Natural killer cell (primary cell): Measurements from ENCODE around the gene CTNNA3. TPM values are rescaled to one million over a fixed set of nuclear protein-coding genes. Genes with fewer than 3 reads are reported as not detected.

Experiments
- ATAC-seq, 3 donors: fragments of 150-1000 bp in 2 of 3; fragments of 200-7000 bp in 1 of 3; cut with Tn5 transposase; 1 replicate in 1 of 3; 2 replicates in 2 of 3; pipeline ENCODE4 v1.10.0; 2021; ENCODE audit warnings: mild to moderate bottlenecking in 2 of 3, moderate library complexity in 2 of 3
- DNase-seq, 2 donors: peaks; one replicate each; pipeline versions ENCODE4 v3.0.0 to v3.0.0-alpha.2; 2013 to 2021; ENCODE audit warnings: mixed read lengths in 1 of 2
- H3K27ac ChIP-seq: one replicate; pipeline ENCODE4 v1.5.1; 2013; ENCODE audit warnings: mild to moderate bottlenecking, low read length
- H3K27me3 ChIP-seq: one replicate; pipeline ENCODE4 v1.6.1; 2013; ENCODE audit warnings: low read length; ENCODE audit not compliant: control insufficient read depth, insufficient read depth
- H3K36me3 ChIP-seq: one replicate; pipeline ENCODE4 v1.6.1; 2013; ENCODE audit warnings: low read length; ENCODE audit not compliant: control insufficient read depth, insufficient read depth
- H3K4me1 ChIP-seq: one replicate; pipeline ENCODE4 v1.6.1; 2013; ENCODE audit warnings: low read length; ENCODE audit not compliant: control insufficient read depth, insufficient read depth
- H3K4me3 ChIP-seq: one replicate; pipeline ENCODE4 v1.5.1; 2013; ENCODE audit warnings: low read length
- H3K9me3 ChIP-seq: one replicate; pipeline ENCODE4 v1.6.1; 2013; ENCODE audit warnings: low read length; ENCODE audit not compliant: control insufficient read depth, insufficient read depth
- H3K27ac Mint-ChIP-seq, 2 donors: one replicate each; pipeline ENCODE4 v1.8.0; 2022; ENCODE audit warnings: mild to moderate bottlenecking in 2 of 2, mixed read lengths in 2 of 2, moderate library complexity in 1 of 2
- H3K27me3 Mint-ChIP-seq, 2 donors: one replicate each; pipeline ENCODE4 v1.8.0; 2022; ENCODE audit warnings: low read depth in 2 of 2, mixed read lengths in 2 of 2
- H3K36me3 Mint-ChIP-seq: one replicate; pipeline ENCODE4 v1.8.0; 2022; ENCODE audit warnings: mixed read lengths
- H3K4me1 Mint-ChIP-seq, 2 donors: one replicate each; pipeline ENCODE4 v1.8.0; 2022; ENCODE audit warnings: mixed read lengths in 2 of 2
- H3K4me3 Mint-ChIP-seq: one replicate; pipeline ENCODE4 v1.8.0; 2022; ENCODE audit warnings: mild to moderate bottlenecking, moderate library complexity, mixed read lengths
- H3K9me3 Mint-ChIP-seq, 2 donors: one replicate each; pipeline ENCODE4 v1.8.0; 2022; ENCODE audit warnings: mixed read lengths in 2 of 2
- WGBS: methylation state at CpG from one replicate; pipeline ENCODE4 v1.1.7; 2013; ENCODE audit warnings: missing lambda C conversion rate; ENCODE audit not compliant: insufficient coverage; 5-methylcytosine and 5-hydroxymethylcytosine counted together
- intact Hi-C: fragments of 100-400 bp; cut with micrococcal nuclease; formaldehyde crosslinking; loops from one replicate; pipeline ENCODE4 v1.14.2; 2022
- total RNA-seq, 4 donors: library from RNA; stranded (reverse); fragments of 120-200 nt in 1 of 4; gene quantifications; one replicate each; pipeline versions ENCODE4 v1.2.3 to v1.2.4, GENCODE V29; 2013 to 2022
- TF ChIP-seq, protein P1 (sequence below): fragments of 200-600 bp; IDR thresholded peaks from one replicate; pipeline ENCODE4 v1.8.0; 2022; ENCODE audit warnings: antibody characterized with exemption

Gene CTNNA3
- total RNA-seq, 3 donors from 2014 or later (not counting 1 experiment from before 2014, with no cell fraction given), result not detected

DNA sequence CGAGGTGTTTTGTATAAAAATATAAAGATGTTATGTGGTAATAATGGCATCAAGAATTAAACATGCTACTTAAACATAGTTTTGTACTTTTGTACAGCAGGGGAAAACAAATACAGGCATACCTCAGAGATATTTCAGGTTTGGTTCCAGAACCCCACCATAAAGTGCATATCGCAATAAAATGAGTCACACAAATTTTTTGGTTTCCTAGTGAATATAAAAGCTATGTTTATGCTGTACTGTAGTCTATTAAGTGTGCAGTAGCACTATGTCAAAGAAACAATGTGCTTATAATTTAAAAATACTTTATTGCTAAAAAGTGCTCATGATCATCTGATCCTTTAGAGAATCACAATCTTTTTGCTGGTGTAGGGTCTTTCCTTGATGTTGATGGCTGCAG is 752.4 kb downstream of the CTNNA3 start:
- ATAC-seq (no peak), DNase-seq (no peak)
- Mint-ChIP-seq H3K9me3 (peaks cover 12 to 13% of the 10 kb centered on the region in 2 donors), H3K27ac (no peak overlapping the region), H3K4me1 (no peaks in the 10 kb centered on the region), H3K27me3 (no peaks in the 10 kb centered on the region), H3K4me3 (no peak overlapping the region), H3K36me3 (no peaks in the 10 kb centered on the region)
- TF ChIP-seq, protein P1, sequence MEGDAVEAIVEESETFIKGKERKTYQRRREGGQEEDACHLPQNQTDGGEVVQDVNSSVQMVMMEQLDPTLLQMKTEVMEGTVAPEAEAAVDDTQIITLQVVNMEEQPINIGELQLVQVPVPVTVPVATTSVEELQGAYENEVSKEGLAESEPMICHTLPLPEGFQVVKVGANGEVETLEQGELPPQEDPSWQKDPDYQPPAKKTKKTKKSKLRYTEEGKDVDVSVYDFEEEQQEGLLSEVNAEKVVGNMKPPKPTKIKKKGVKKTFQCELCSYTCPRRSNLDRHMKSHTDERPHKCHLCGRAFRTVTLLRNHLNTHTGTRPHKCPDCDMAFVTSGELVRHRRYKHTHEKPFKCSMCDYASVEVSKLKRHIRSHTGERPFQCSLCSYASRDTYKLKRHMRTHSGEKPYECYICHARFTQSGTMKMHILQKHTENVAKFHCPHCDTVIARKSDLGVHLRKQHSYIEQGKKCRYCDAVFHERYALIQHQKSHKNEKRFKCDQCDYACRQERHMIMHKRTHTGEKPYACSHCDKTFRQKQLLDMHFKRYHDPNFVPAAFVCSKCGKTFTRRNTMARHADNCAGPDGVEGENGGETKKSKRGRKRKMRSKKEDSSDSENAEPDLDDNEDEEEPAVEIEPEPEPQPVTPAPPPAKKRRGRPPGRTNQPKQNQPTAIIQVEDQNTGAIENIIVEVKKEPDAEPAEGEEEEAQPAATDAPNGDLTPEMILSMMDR, result no peak
- H3K27me3 ChIP-seq, result no peaks in the 10 kb centered on the region
- no peak overlapping the region for H3K27ac ChIP-seq
- no peaks in the 10 kb centered on the region for H3K4me1 ChIP-seq
- peaks cover 2% of the 10 kb centered on the region for H3K9me3 ChIP-seq
- intact Hi-C loops, result no loop called here
- 60% methylated on average over 1 of the region's 2 CpGs for WGBS
- no peaks in the 10 kb centered on the region for H3K36me3 ChIP-seq
- no peak overlapping the region for H3K4me3 ChIP-seq

DNA sequence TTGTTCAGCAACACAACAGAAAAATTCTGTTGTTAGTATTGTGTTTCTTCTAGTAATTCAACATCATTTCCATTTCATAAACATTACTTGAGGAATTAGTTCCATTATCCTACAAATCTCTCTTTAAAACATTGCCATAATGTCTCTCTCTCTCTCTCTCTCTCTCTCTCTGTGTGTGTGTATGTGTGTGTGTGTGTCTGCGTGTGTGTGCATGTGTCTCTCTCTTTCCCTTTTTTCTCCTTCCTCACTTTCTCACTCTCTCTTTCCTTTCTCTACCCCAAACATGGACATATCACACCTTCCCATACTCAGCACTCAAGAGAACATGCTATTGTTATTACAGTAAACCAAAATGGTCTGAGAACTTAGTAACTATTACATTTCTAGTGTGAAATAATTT is 753.6 kb downstream of the CTNNA3 start:
- peaks cover 10 to 11% of the 10 kb centered on the region in 2 donors for H3K9me3 Mint-ChIP-seq

DNA sequence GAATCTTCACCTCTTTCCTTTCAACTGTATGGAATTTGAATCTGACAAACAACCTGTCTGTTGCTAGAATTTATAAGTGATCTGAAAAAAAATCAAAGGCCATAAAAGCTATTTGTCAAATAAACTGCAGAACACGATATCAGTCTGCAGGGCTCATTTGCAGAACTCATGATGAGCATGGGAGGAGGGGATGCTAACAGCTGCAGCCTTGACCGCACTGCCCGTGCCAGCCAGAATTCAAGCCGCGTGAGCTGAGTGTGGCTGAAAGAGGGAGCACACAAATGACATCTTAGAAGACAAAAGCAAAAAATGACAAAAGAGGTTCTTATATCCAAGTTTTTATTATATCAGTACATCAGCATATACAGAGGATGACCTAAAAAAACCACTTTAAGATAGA is 754.5 kb downstream of the CTNNA3 start:
- Mint-ChIP-seq H3K9me3 (peaks cover 10% of the 10 kb centered on the region in 2 donors), H3K4me1 (no peaks in the 10 kb centered on the region), H3K27ac (no peak overlapping the region), H3K4me3 (no peak overlapping the region), H3K36me3 (no peaks in the 10 kb centered on the region), H3K27me3 (no peaks in the 10 kb centered on the region)
- no peaks in the 10 kb centered on the region for H3K27me3 ChIP-seq
- no peaks in the 10 kb centered on the region for H3K36me3 ChIP-seq
- intact Hi-C loops, result no loop called here
- TF ChIP-seq, protein P1, result no peak
- peaks cover 2% of the 10 kb centered on the region for H3K9me3 ChIP-seq
- ATAC-seq (no peak), DNase-seq (no peak)
- H3K27ac ChIP-seq, result no peak overlapping the region
- 83% methylated on average over 3 of the region's 5 CpGs for WGBS
- no peak overlapping the region for H3K4me3 ChIP-seq
- no peaks in the 10 kb centered on the region for H3K4me1 ChIP-seq

More for the DNA sequence above, 753.6 kb downstream of the CTNNA3 start:
- Histone ChIP-seq H3K36me3 (no peaks in the 10 kb centered on the region), H3K4me1 (no peaks in the 10 kb centered on the region), H3K9me3 (peaks cover 2% of the 10 kb centered on the region), H3K4me3 (no peak overlapping the region), H3K27me3 (no peaks in the 10 kb centered on the region), H3K27ac (no peak overlapping the region)
- Mint-ChIP-seq H3K27me3 (no peaks in the 10 kb centered on the region), H3K4me3 (no peak overlapping the region), H3K27ac (no peak overlapping the region), H3K36me3 (no peaks in the 10 kb centered on the region), H3K4me1 (no peaks in the 10 kb centered on the region)
- ATAC-seq (no peak), DNase-seq (no peak)
- WGBS, result no CpG with 5 or more reads among the region's 1 CpG
- intact Hi-C loops, result no loop called here
- TF ChIP-seq, protein P1, result no peak

DNA sequence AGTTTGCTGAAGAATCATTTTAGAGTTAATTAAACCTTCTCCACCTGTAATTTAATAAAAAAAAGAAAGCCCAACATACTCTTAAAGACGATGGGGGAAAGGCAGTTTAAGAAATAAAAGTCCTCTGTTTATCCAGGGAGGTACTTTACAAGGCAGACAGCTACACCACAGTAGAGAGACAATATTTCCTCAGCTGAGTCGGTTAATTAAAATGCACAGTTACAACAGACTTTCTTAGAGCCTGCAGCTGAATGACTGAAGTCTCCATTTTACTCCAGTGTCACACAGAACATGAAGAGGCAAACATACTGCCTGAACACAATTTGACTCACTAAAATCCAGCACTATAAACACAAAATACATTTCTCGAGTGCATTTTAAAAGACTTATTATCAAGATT is 755.0 kb downstream of the CTNNA3 start:
- H3K36me3 ChIP-seq, result no peaks in the 10 kb centered on the region
- peaks cover 2% of the 10 kb centered on the region for H3K9me3 ChIP-seq
- ATAC-seq (no peak), DNase-seq (no peak)
- no peak overlapping the region for H3K27ac Mint-ChIP-seq
- H3K27ac ChIP-seq, result no peak overlapping the region
- no peaks in the 10 kb centered on the region for H3K4me1 ChIP-seq
- H3K27me3 Mint-ChIP-seq, result no peaks in the 10 kb centered on the region
- H3K4me1 Mint-ChIP-seq, result no peaks in the 10 kb centered on the region
- no peak overlapping the region for H3K4me3 Mint-ChIP-seq
- H3K36me3 Mint-ChIP-seq, result no peaks in the 10 kb centered on the region
- H3K27me3 ChIP-seq, result no peaks in the 10 kb centered on the region
- H3K9me3 Mint-ChIP-seq, result peaks cover 10% of the 10 kb centered on the region in 2 donors
- 89% methylated on average over 1 of the region's 3 CpGs for WGBS
- intact Hi-C loops, result no loop called here
- TF ChIP-seq, protein P1, result no peak
- no peak overlapping the region for H3K4me3 ChIP-seq
